Right cardiac atrium (tissue), 5 donors: ENCODE data around the gene ZER1. TPM values are rescaled to one million over a fixed set of nuclear protein-coding genes. Genes with fewer than 3 reads are reported as not detected.
"Not testable (repeated sequence)": the region's sequence is repeated elsewhere in the genome, so short reads cannot be mapped to it uniquely, and the experiment has no call there.

Experiments used
- ATAC-seq, 2 donors: fragments of 200-7000 bp; cut with Tn5 transposase; one replicate each; pipeline versions ENCODE4 v1.8.0 to v1.9.1; 2020; ENCODE audit warnings: moderate library complexity in 2 of 2, mild to moderate bottlenecking in 1 of 2
- DNase-seq, 3 donors: peaks; one replicate each; pipeline ENCODE4 v3.0.0-alpha.2; 2020
- H3K27ac ChIP-seq: one replicate; pipeline ENCODE4 v1.5.1; 2013; ENCODE audit warnings: mild to moderate bottlenecking, low read length, control low read depth, moderate library complexity
- H3K27me3 ChIP-seq: one replicate; pipeline ENCODE4 v1.6.1; 2013; ENCODE audit not compliant: control insufficient read depth, insufficient read depth
- H3K4me1 ChIP-seq: one replicate; pipeline ENCODE4 v1.6.1; 2013; ENCODE audit warnings: low read length; ENCODE audit not compliant: control insufficient read depth, insufficient read depth
- H3K4me3 ChIP-seq: one replicate; pipeline ENCODE4 v1.5.1; 2013; ENCODE audit warnings: low read length, control low read depth
- H3K9me3 ChIP-seq: one replicate; pipeline ENCODE4 v1.6.1; 2013; ENCODE audit warnings: low read length; ENCODE audit not compliant: control insufficient read depth
- WGBS: extraction: QIAGEN DNeasy Blood & Tissue Kit; methylation state at CpG from one replicate; pipeline ENCODE4 v1.1.7; 2013; 5-methylcytosine and 5-hydroxymethylcytosine counted together
- intact Hi-C, 4 donors: fragments of 100-400 bp; cut with DNase I; formaldehyde crosslinking; loops; one replicate each; pipeline versions ENCODE4 v1.11.0 to v1.14.0; 2022 to 2023
- polyA plus RNA-seq: library from polyadenylated mRNA; stranded (reverse); fragments of 200-250 nt; gene quantifications from one replicate; pipeline ENCODE4 v1.2.3, GENCODE V29; 2013
- total RNA-seq, 4 donors: library from RNA; stranded (reverse); fragmentation: NEBNext Ultra II Directional; extraction: Animal tissue kit (Norgen Biotek cat#: 25700); gene quantifications; one replicate each; pipeline ENCODE4 v1.2.1, GENCODE V29; 2021
- donor health status: healthy with polysubstance abuse.
- donor health status: DM: no; HTN: yes; CAD: no.
- donor health status: DM: no; HTN: no; CAD: no.
- donor health status: DM: no; HTN: yes; CAD: no; lungs with severe emphysema.
- donor health status: DM: yes; HTN: yes; CAD: no.

ZER1 gene
- total and polyA plus RNA-seq, 5 donors, result 34.7 to 56.8 (median 46.1) TPM

- 84% methylated on average over 3 of the region's 3 CpGs for WGBS
- Histone ChIP-seq H3K27me3 (no peaks in the 10 kb centered on the region), H3K27ac (no peak overlapping the region), H3K9me3 (no peaks in the 10 kb centered on the region), H3K4me3 (no peak overlapping the region), H3K4me1 (no peaks in the 10 kb centered on the region)
- intact Hi-C loops, result no loop called here
- ATAC-seq (no peak), DNase-seq (no peak)
Observed at GRCh38 chr9:128808543-128808942, 36.8 kb upstream of the ZER1 start.

GRCh38 chr9:128807827-128808226 lies 36.1 kb upstream of the ZER1 start:
- DNase-seq, result no peak
- ATAC-seq, result peak in 1 of 2 donors; percentile 8
- no peaks in the 10 kb centered on the region for H3K9me3 ChIP-seq
- H3K27me3 ChIP-seq, result no peaks in the 10 kb centered on the region
- H3K4me1 ChIP-seq, result no peaks in the 10 kb centered on the region
- no peak overlapping the region for H3K4me3 ChIP-seq
- no peak overlapping the region for H3K27ac ChIP-seq
- intact Hi-C loops, result no loop called here
- WGBS, result 77% methylated on average over 14 of the region's 14 CpGs

- DNase-seq (no peak), ATAC-seq (no peak)
- no peaks in the 10 kb centered on the region for H3K9me3 ChIP-seq
- no peaks in the 10 kb centered on the region for H3K27me3 ChIP-seq
- no peak overlapping the region for H3K27ac ChIP-seq
- intact Hi-C loops, result no loop called here
- H3K4me3 ChIP-seq, result no peak overlapping the region
- H3K4me1 ChIP-seq, result no peaks in the 10 kb centered on the region
- 86% methylated on average over 14 of the region's 14 CpGs for WGBS
Observed at GRCh38 chr9:128805661-128806060, 33.9 kb upstream of the ZER1 start.

- intact Hi-C loops, result no loop called here
- Histone ChIP-seq H3K27ac (no peak overlapping the region), H3K27me3 (no peaks in the 10 kb centered on the region), H3K4me3 (no peak overlapping the region), H3K9me3 (no peaks in the 10 kb centered on the region), H3K4me1 (no peaks in the 10 kb centered on the region)
- 97% methylated on average over 4 of the region's 4 CpGs for WGBS
- DNase-seq (no peak), ATAC-seq (no peak)
Observed at GRCh38 chr9:128802482-128802881, 30.8 kb upstream of the ZER1 start.

- WGBS, result 92% methylated on average over 7 of the region's 7 CpGs
- H3K27me3 ChIP-seq, result no peaks in the 10 kb centered on the region
- intact Hi-C loops, result no loop called here
- H3K4me1 ChIP-seq, result no peaks in the 10 kb centered on the region
- no peaks in the 10 kb centered on the region for H3K9me3 ChIP-seq
- ATAC-seq, result no peak
- no peak for DNase-seq
- H3K4me3 ChIP-seq, result no peak overlapping the region
- H3K27ac ChIP-seq, result no peak overlapping the region
Observed at GRCh38 chr9:128800061-128800460, 28.3 kb upstream of the ZER1 start.

GRCh38 chr9:128798896-128799295 lies 27.2 kb upstream of the ZER1 start:
- WGBS, result 90% methylated on average over 8 of the region's 8 CpGs
- ATAC-seq, result no peak
- H3K4me1 ChIP-seq, result no peaks in the 10 kb centered on the region
- no peak for DNase-seq
- H3K27ac ChIP-seq, result no peak overlapping the region
- H3K4me3 ChIP-seq, result no peak overlapping the region
- intact Hi-C loops, result no loop called here
- no peaks in the 10 kb centered on the region for H3K9me3 ChIP-seq
- H3K27me3 ChIP-seq, result no peaks in the 10 kb centered on the region

GRCh38 chr9:128794961-128795360 lies 23.2 kb upstream of the ZER1 start:
- H3K27me3 ChIP-seq, H3K4me1 ChIP-seq, DNase-seq, H3K9me3 ChIP-seq, ATAC-seq, H3K4me3 ChIP-seq, H3K27ac ChIP-seq, intact Hi-C loops: not testable (repeated sequence)
- WGBS, result 48% methylated on average over 2 of the region's 2 CpGs

- Histone ChIP-seq H3K4me1 (peaks cover 3% of the 10 kb centered on the region), H3K27me3 (no peaks in the 10 kb centered on the region), H3K27ac (no peak overlapping the region), H3K4me3 (no peak overlapping the region), H3K9me3 (no peaks in the 10 kb centered on the region)
- DNase-seq, result no peak
- ATAC-seq, result no peak
- WGBS, result 87% methylated on average over 8 of the region's 8 CpGs
- intact Hi-C loops, result no loop called here
Observed at GRCh38 chr9:128792978-128793686, 21.4 kb upstream of the ZER1 start.

GRCh38 chr9:128792134-128792533 lies 20.4 kb upstream of the ZER1 start:
- ATAC-seq (no peak), DNase-seq (no peak)
- Histone ChIP-seq H3K4me1 (peaks cover 4% of the 10 kb centered on the region), H3K9me3 (no peaks in the 10 kb centered on the region), H3K27me3 (no peaks in the 10 kb centered on the region), H3K4me3 (no peak overlapping the region), H3K27ac (no peak overlapping the region)
- WGBS, result 93% methylated on average over 9 of the region's 9 CpGs
- intact Hi-C loops, result no loop called here

- WGBS, result 89% methylated on average over 4 of the region's 4 CpGs
- Histone ChIP-seq H3K27me3 (no peaks in the 10 kb centered on the region), H3K4me1 (peaks cover 4% of the 10 kb centered on the region), H3K9me3 (no peaks in the 10 kb centered on the region), H3K4me3 (no peak overlapping the region), H3K27ac (no peak overlapping the region)
- no peak for DNase-seq
- ATAC-seq, result no peak
- intact Hi-C loops, result no loop called here
Observed at GRCh38 chr9:128790536-128790935, 18.8 kb upstream of the ZER1 start.

GRCh38 chr9:128788445-128788844 lies 16.7 kb upstream of the ZER1 start:
- H3K4me1 ChIP-seq, result peaks cover 5% of the 10 kb centered on the region
- DNase-seq (no peak), ATAC-seq (no peak)
- no peak overlapping the region for H3K27ac ChIP-seq
- H3K4me3 ChIP-seq, result no peak overlapping the region
- 92% methylated on average over 1 of the region's 1 CpG for WGBS
- H3K9me3 ChIP-seq, result no peaks in the 10 kb centered on the region
- intact Hi-C loops, result no loop called here
- no peaks in the 10 kb centered on the region for H3K27me3 ChIP-seq

- ATAC-seq (peak in 1 of 2 donors; percentile 17), DNase-seq (peak in 1 of 3 donors; percentile 63)
- WGBS, result under 1% methylated on average over 7 of the region's 7 CpGs
- Histone ChIP-seq H3K4me1 (peaks cover 6% of the 10 kb centered on the region), H3K27me3 (no peaks in the 10 kb centered on the region), H3K4me3 (peak overlapping the region; percentile 81), H3K9me3 (no peaks in the 10 kb centered on the region), H3K27ac (no peak overlapping the region)
- intact Hi-C loops, result no loop called here
Observed at GRCh38 chr9:128787659-128788058, 15.9 kb upstream of the ZER1 start.
